Common myeloid progenitor, CD34-positive (primary cell): ENCODE results near the gene DTNB.
"Not testable (repeated sequence)": the region's sequence is repeated elsewhere in the genome, so short reads cannot be mapped to it uniquely, and the experiment has no call there.

Source experiments
- CTCF ChIA-PET: fragments of 350-600 bp; sonication (Branson Sonifier 250); formaldehyde crosslinking; loops from one replicate; lab custom pipeline; 2021; ENCODE audit warnings: antibody characterized with exemption; lab: Charles Lee
- POLR2A ChIA-PET: fragments of 350-600 bp; sonication (Branson Sonifier 250); formaldehyde crosslinking; loops from one replicate; lab custom pipeline; 2021; ENCODE audit warnings: antibody characterized with exemption; lab: Charles Lee
- DNase-seq, 3 donors: peaks; one replicate each; pipeline versions ENCODE4 v3.0.0 to v3.0.0-alpha.2; 2013
- H3K27ac ChIP-seq, 2 experiments: 1 replicate in 1 of 2; 2 replicates in 1 of 2; pipeline ENCODE4 v1.7.0; 2013; ENCODE audit warnings: inconsistent platforms in 2 of 2, low read length in 2 of 2, mild to moderate bottlenecking in 2 of 2, low read depth in 1 of 2, moderate library complexity in 1 of 2; ENCODE audit not compliant: severe bottlenecking in 2 of 2, insufficient read depth in 1 of 2, poor library complexity in 1 of 2
- H3K27me3 ChIP-seq, 5 experiments: replicated peaks in 2 of 5; 1 replicate in 3 of 5; 2 replicates in 2 of 5; pipeline versions ENCODE4 v1.6.1 to v1.7.0; 2013; ENCODE audit warnings: low read length in 4 of 5, mild to moderate bottlenecking in 2 of 5, moderate library complexity in 2 of 5, inconsistent platforms in 1 of 5; ENCODE audit not compliant: insufficient read depth in 5 of 5, control insufficient read depth in 4 of 5
- H3K36me3 ChIP-seq, 4 experiments: 1 replicate in 2 of 4; 2 replicates in 2 of 4; pipeline versions ENCODE4 v1.6.1 to v1.7.0; 2013; ENCODE audit warnings: low read length in 3 of 4, control low read depth in 1 of 4, mild to moderate bottlenecking in 1 of 4; ENCODE audit not compliant: control insufficient read depth in 4 of 4, insufficient read depth in 4 of 4
- H3K4me1 ChIP-seq, 4 experiments: 1 replicate in 3 of 4; 2 replicates in 1 of 4; pipeline versions ENCODE4 v1.6.1 to v1.7.1; 2013; ENCODE audit warnings: low read length in 3 of 4, mild to moderate bottlenecking in 3 of 4, control low read depth in 1 of 4, inconsistent platforms in 1 of 4, moderate library complexity in 1 of 4; ENCODE audit not compliant: control insufficient read depth in 4 of 4, insufficient read depth in 4 of 4; ENCODE audit errors: control extremely low read depth in 1 of 4
- H3K4me3 ChIP-seq, 7 experiments: 1 replicate in 4 of 7; 2 replicates in 3 of 7; pipeline versions ENCODE4 v1.5.1 to v1.7.0; 2013; ENCODE audit warnings: mild to moderate bottlenecking in 7 of 7, low read length in 6 of 7, moderate library complexity in 6 of 7, inconsistent platforms in 2 of 7, low read depth in 2 of 7, control low read depth in 1 of 7; ENCODE audit not compliant: insufficient read depth in 4 of 7, control insufficient read depth in 1 of 7; ENCODE audit errors: extremely low read depth in 1 of 7
- H3K9me3 ChIP-seq, 5 experiments: 1 replicate in 4 of 5; 2 replicates in 1 of 5; pipeline versions ENCODE4 v1.6.1 to v1.7.1; 2013; ENCODE audit warnings: low read length in 4 of 5, mild to moderate bottlenecking in 2 of 5, inconsistent platforms in 1 of 5, low read depth in 1 of 5, moderate library complexity in 1 of 5; ENCODE audit not compliant: control insufficient read depth in 4 of 5, insufficient read depth in 2 of 5; ENCODE audit errors: control extremely low read depth in 1 of 5
- WGBS: methylation state at CpG from one replicate; pipeline ENCODE4 v1.1.5; 2013; ENCODE audit not compliant: insufficient coverage; 5-methylcytosine and 5-hydroxymethylcytosine counted together

Gene DTNB

DNA sequence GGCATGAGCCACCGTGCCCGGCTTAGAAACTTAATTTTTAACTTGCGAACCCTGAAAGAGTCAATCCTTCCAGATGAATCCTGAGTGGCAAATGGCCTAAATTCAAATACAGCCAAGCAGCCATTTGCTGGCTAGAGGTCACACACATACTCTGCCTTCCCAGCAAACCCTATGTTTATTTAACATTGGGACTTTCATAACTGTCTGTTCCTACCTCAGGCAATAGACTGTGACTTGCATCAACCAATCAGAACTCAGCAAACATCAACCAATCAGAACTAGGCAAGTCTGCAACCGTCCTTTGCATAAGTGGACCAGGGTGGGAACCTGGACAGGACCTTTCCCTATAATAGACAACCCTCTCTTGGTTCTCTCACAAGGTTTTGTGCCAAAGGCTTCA lies 127.5 kb downstream of the DTNB start:
- Histone ChIP-seq H3K36me3 (no peaks in the 10 kb centered on the region), H3K4me3 (no peak overlapping the region), H3K4me1 (peaks cover 5 to 6% (median 6%) of the 10 kb centered on the region in 4 experiments), H3K27ac (no peak overlapping the region), H3K9me3 (no peaks in the 10 kb centered on the region), H3K27me3 (no peaks in the 10 kb centered on the region)
- ChIA-PET CTCF (no interaction called here), POLR2A (no interaction called here)
- WGBS, result 100% methylated on average over 4 of the region's 4 CpGs
- DNase-seq, result no peak

DNA sequence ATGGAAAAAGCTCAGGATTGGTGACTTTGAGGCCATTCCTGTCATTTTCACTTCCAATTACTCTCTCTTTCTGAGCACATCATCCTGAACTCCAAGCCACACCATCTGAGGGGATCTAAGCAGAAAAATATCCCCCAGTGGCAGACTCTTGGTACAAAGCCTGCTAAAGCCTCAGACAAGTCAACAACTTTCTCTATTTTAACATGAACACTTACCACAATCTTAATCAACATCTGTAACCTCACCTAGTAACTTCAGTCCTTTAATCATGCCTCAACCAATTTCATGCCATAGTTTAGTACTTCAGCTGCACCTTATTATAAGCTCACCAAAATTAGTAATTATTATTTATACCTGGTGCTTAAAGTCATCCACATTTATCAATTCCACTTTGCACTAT lies 128.9 kb downstream of the DTNB start:
- POLR2A ChIA-PET, result no interaction called here

DNA sequence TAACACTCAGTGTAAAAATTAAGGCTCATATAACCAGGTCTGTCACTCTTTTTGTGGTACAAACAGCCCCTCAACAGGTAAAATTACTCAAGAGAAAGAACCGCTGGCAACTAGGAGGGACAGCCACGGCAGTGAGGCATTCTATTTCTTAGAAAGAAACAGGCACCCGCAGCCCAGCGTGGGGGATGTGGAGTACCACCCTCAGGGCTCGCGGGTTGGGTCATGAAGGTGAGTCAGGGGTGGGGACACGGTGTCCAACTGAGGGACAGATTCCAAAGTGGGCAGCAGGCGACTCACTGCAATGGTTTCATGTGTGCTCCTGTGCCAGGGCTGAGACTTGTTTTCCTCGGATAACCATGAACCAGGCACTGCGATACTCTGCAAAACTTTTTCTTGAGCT lies 129.4 kb downstream of the DTNB start:
- Histone ChIP-seq H3K27ac (no peak overlapping the region), H3K4me3 (no peak overlapping the region), H3K27me3 (no peaks in the 10 kb centered on the region), H3K9me3 (no peaks in the 10 kb centered on the region), H3K4me1 (peaks cover 5 to 11% (median 8%) of the 10 kb centered on the region in 4 experiments), H3K36me3 (no peaks in the 10 kb centered on the region)
- ChIA-PET CTCF (no interaction called here), POLR2A (no interaction called here)
- DNase-seq, result no peak
- over 99% methylated on average over 10 of the region's 10 CpGs for WGBS

More for the DNA sequence above, 128.9 kb downstream of the DTNB start:
- Histone ChIP-seq H3K4me3 (no peak overlapping the region), H3K4me1 (peaks cover 5 to 10% (median 6%) of the 10 kb centered on the region in 4 experiments), H3K9me3 (no peaks in the 10 kb centered on the region), H3K27ac (no peak overlapping the region), H3K36me3 (no peaks in the 10 kb centered on the region), H3K27me3 (no peaks in the 10 kb centered on the region)
- no peak for DNase-seq
- CTCF ChIA-PET, result no interaction called here

DNA sequence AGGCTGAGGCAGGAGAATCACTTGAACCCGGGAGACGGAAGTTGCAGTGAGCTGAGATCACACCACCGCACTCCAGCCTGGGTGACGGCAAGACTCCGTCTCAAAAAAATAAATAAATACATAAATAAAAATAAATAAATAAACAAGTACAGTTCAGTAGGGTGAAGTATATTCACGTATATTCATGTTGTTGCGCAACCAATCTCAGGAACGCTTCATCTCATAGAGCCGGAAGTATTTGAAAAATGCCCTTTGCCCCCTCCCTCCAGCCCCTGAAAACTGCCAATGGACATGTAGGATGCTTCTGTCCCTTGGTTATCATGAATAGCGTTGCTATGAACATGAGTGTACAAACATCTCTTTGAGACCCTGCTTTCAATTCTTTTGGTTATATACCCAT lies 132.0 kb downstream of the DTNB start:
- Histone ChIP-seq H3K27me3 (no peaks in the 10 kb centered on the region), H3K27ac (no peak overlapping the region), H3K4me1 (peaks cover 0 to 4% (median 2%) of the 10 kb centered on the region in 4 experiments), H3K9me3 (no peaks in the 10 kb centered on the region), H3K4me3 (no peak overlapping the region), H3K36me3 (no peaks in the 10 kb centered on the region)
- DNase-seq, result no peak
- CTCF ChIA-PET, result no interaction called here
- 100% methylated on average over 2 of the region's 10 CpGs for WGBS
- POLR2A ChIA-PET, result no interaction called here

DNA sequence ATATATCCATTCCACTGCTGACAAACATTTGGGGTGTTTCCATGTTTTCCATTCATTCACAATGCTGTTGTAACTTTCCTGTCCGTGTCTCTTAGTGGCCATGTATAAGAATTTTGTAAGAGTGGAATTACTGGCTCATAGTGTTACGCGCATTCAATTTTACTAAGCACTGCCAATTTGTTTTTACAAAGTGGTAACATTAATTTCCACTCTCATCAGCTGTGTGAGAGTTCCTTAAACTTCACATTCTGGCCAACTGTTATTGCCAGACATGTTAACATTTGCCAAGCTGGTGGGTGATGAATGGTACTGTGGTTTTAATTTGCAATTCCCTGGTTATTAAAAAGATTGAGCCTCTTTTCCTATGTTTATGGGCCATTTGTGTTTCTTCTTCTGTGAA lies 134.2 kb downstream of the DTNB start:
- POLR2A ChIA-PET, result interaction anchor here (0.6 kb wide), 1 partner anchor 21 kb away, joined by 3 read pairs; no protein-coding TSS in a partner anchor
- Histone ChIP-seq H3K4me3 (no peak overlapping the region), H3K9me3 (peaks cover 0 to 7% (median 0%) of the 10 kb centered on the region in 5 experiments), H3K4me1 (peaks cover 0 to 4% (median 2%) of the 10 kb centered on the region in 4 experiments), H3K36me3 (peaks cover 0 to 2% (median 0%) of the 10 kb centered on the region in 4 experiments), H3K27ac (no peak overlapping the region), H3K27me3 (no peaks in the 10 kb centered on the region)
- WGBS, result no CpG with 5 or more reads among the region's 3 CpGs
- DNase-seq, result peak in 1 of 3 donors; percentile 45
- CTCF ChIA-PET, result no interaction called here

DNA sequence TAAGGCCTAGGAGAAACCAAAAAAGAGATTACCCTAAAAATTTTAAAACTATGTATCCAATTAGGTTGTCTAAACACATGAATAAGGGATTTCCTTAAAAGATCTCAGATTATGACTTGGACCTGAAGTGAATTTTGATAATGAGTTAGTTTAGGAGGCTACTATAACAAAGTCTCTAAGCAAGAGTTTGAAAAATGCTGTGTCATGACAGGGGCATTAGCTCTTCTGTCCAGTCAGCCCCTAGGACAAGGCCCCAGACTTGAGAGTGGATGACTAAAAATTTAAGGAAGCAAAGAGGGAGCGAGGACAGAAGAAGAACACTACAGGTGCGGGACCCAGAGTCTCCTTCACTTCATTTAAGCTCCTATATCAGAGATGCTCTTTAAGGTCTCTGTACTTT lies 135.9 kb downstream of the DTNB start:
- DNase-seq, result no peak
- H3K9me3 ChIP-seq, result peaks cover 0 to 7% (median 0%) of the 10 kb centered on the region in 5 experiments
- H3K4me3 ChIP-seq, result no peak overlapping the region
- H3K27me3 ChIP-seq, result no peaks in the 10 kb centered on the region
- H3K27ac ChIP-seq, result no peak overlapping the region
- CTCF ChIA-PET, result interaction anchor here (0.6 kb wide), 2 partner anchors 30 to 158 kb away, joined by 3 read pairs; no protein-coding TSS in a partner anchor
- WGBS, result no CpG with 5 or more reads among the region's 2 CpGs
- H3K36me3 ChIP-seq, result peaks cover 0 to 2% (median 0%) of the 10 kb centered on the region in 4 experiments
- H3K4me1 ChIP-seq, result peaks cover 0 to 4% (median 2%) of the 10 kb centered on the region in 4 experiments
- POLR2A ChIA-PET, result no interaction called here

DNA sequence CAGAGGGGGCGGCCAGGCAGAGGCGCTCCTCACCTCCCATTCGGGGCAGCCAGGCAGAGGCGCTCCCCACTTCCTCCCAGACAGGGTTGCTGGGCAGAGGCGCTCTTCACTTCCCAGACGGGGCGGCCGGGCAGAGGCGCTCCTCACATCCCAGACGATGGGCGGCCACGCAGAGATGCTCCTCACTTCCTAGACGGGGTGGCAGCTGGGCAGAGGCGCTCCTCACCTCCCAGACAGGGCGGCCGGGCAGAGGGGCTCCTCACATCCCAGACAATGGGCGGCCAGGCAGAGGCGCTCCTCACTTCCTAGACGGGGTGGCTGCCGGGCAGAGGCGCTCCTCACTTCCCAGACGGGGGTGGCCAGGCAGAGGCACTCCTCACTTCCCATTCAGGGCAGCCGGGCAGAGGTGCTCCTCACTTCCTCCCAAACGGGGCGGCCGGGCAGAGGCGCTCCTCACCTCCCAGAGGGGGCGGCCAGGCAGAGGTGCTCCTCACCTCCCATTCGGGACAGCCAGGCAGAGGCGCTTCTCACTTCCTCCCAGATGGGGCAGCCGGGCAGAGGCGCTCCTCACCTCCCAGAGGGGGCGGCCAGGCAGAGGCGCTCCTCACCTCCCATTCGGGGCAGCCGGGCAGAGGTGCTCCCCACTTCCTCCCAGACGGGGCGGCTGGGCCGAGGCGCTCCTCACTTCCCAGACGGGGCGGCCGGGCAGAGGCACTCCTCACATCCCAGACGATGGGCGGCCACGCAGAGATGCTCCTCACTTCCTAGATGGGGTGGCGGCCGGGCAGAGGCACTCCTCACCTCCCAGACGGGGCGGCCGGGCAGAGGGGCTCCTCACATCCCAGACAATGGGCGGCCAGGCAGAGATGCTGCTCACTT lies 137.7 kb downstream of the DTNB start:
- H3K9me3 ChIP-seq, H3K4me1 ChIP-seq, H3K27me3 ChIP-seq, H3K36me3 ChIP-seq, DNase-seq, H3K27ac ChIP-seq, POLR2A ChIA-PET, H3K4me3 ChIP-seq, CTCF ChIA-PET: not testable (repeated sequence)
- WGBS, result 92% methylated on average over 23 of the region's 52 CpGs
